Stimulated activated naive CD8-positive, alpha-beta T cell treated with anti-CD3 and anti-CD28 coated beads, Interleukin-15, Interleukin-2, amounts not matched to agents 100 U/mL and 50 U/mL, for 24 hours (primary cell): ENCODE results near the gene TGIF2LX.
"Not testable (repeated sequence)": the region's sequence is repeated elsewhere in the genome, so short reads cannot be mapped to it uniquely, and the experiment has no call there.

Experiments used
- ATAC-seq: fragments of 150-1000 bp; cut with Tn5 transposase; one replicate; pipeline ENCODE4 v1.10.0; 2021
- DNase-seq: peaks from one replicate; pipeline ENCODE4 v3.0.0; 2021

TGIF2LX gene

DNA sequence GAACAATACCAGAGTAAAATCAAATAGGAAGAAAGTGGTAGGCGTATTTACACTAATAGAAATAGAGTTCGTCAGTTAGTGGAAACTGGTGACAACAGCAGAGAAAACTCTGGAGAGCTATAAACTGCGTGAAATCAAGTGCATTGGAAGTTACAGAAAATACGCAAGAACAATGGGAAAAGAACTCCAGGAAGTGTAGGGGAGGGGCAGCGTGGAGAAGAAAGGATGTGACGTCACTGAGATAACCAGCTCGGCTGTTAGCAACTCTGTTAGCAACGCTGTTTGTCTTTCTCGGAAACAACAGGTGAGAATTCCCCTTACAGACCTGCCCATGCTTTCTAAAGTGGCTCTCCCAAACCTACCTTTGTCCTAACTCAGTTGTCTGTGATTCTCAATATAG, at the start of gene TGIF2LX:
TGIF2LX (plus strand) TSS at position 244 of the 400 bp plus-strand sequence. CDS start 178 bp downstream, outside the sequence.
- not testable (repeated sequence) for DNase-seq, ATAC-seq

DNA sequence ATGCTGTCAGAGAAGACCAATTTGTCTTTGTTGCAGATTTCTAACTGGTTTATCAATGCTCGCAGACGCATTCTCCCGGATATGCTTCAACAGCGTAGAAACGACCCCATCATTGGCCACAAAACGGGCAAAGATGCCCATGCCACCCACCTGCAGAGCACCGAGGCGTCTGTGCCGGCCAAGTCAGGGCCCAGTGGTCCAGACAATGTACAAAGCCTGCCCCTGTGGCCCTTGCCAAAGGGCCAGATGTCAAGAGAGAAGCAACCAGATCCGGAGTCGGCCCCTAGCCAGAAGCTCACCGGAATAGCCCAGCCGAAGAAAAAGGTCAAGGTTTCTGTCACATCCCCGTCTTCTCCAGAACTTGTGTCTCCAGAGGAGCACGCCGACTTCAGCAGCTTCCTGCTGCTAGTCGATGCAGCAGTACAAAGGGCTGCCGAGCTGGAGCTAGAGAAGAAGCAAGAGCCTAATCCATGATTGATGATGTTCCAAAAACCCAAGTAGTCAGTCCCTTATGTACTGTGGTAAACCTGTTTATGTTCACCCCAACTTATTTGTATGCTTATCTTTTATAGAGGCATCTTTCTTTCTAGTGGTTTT, 728 bp downstream of the TGIF2LX start:
- not testable (repeated sequence) for DNase-seq, ATAC-seq

DNA sequence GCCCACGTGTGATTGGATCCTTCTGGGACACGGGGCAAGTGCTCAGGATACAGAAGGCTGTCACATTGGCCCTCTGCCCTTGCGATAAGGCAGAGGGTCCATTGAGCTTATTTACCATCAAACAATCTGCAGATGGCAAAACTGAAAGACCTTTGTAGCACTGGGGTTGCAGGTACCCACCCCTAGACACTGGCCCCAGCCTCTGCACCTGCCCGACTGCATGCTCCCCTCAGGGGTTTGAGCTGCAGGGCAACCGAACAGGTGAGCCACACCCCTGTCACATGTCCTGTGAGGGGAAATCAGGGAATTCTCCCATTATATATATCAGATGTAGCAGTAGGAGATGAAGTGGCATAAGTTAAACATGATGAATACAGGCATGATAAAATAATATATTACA, 21.4 kb downstream of the TGIF2LX start:
- ATAC-seq, DNase-seq: not testable (repeated sequence)

DNA sequence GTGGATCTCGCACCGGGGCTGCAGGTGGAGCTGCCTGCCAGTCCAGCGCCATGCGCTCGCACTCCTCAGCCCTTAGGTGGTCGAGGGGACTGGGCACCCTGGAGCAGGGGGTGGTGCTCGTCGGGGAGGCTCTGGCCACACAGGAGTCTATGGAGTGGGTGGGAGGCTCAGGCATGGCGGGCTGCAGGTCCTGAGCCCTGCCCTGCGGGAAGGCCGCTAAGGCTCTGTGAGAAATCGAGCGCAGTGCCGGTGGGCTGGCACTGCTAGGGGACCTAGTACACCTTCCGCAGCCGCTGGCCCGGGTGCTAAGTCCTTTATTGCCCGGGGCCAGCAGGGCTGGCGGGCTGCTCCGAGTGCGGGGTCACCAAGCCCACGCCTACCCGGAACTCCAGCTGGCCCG, 43.9 kb downstream of the TGIF2LX start:
- ATAC-seq, DNase-seq: not testable (repeated sequence)
